Measurements from ENCODE around the gene TMEM178A. TPM values are rescaled to one million over a fixed set of nuclear protein-coding genes. Genes with fewer than 3 reads are reported as not detected.

The TMEM178A gene
- polyA plus RNA-seq, 1 donor from 2014 or later, result 31.8 TPM

DNA sequence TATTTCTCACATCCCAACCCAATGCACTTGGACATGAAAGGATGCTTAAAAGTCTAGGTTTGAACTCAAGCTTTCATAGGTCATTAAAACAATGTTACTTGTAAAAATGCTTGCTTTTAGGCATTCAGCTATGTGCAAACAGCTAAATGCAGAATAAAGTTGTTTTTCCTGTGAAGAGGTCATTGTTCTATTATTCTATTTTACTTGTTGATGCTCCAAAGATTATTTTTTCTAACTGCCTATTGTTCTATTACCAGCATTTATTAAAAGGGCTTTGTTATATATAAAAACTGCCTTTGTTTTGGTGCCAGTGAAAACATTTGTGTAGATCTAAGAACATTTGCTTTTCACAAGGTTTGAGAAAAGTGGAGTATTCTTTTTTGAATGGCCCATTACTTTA lies 49.4 kb downstream of the TMEM178A start:
- TF ChIP-seq CTCF (IDR thresholded peaks at IDR 0.05; ENCODE audit: poor library complexity, severe bottlenecking), result no peak
- TF ChIP-seq MXI1 (conservative IDR thresholded peaks at IDR 0.05; ENCODE audit: poor library complexity, severe bottlenecking), result no peak
- no peak for TF ChIP-seq SMC3 (conservative IDR thresholded peaks at IDR 0.05; ENCODE audit: poor library complexity)
- TF ChIP-seq EP300 (conservative IDR thresholded peaks at IDR 0.05; ENCODE audit: poor library complexity, severe bottlenecking), result no peak
- TF ChIP-seq REST (IDR thresholded peaks at IDR 0.05; ENCODE audit: borderline replicate concordance), result no peak
- TF ChIP-seq TAF1 (IDR thresholded peaks at IDR 0.05; ENCODE audit: low read depth), result no peak
- TF ChIP-seq EZH2 (IDR thresholded peaks at IDR 0.05; ENCODE audit: borderline replicate concordance, insufficient read depth, low read length, poor library complexity, severe bottlenecking), result no peak
- TF ChIP-seq POLR2AphosphoS5 (IDR thresholded peaks at IDR 0.05), result no peak
- no peak for TF ChIP-seq RAD21 (conservative IDR thresholded peaks at IDR 0.05)
- Histone ChIP-seq H3K27me3 (ENCODE audit: insufficient read depth, low read depth, low read length) (no peaks in the 10 kb centered on the region), H3K36me3 (ENCODE audit: insufficient read depth, low read length) (no peaks in the 10 kb centered on the region), H2AFZ (ENCODE audit: low read depth, low read length) (no peak overlapping the region), H3K79me2 (replicated peaks; ENCODE audit: insufficient read depth, low read length) (no peaks in the 10 kb centered on the region), H3K27ac (ENCODE audit: low read length) (no peak overlapping the region), H3K4me2 (ENCODE audit: low read length) (no peak overlapping the region), H3K4me3 (ENCODE audit: low read length) (no peak overlapping the region), H3F3A (ENCODE audit: insufficient read depth, low read length, poor library complexity, severe bottlenecking) (no peaks in the 10 kb centered on the region), H3K9me2 (ENCODE audit: insufficient read depth, low read length) (no peaks in the 10 kb centered on the region), H3K9me3 (ENCODE audit: low read length) (no peaks in the 10 kb centered on the region), H4K20me1 (ENCODE audit: insufficient read depth) (no peaks in the 10 kb centered on the region), H3K9ac (ENCODE audit: low read length) (no peak overlapping the region)

GRCh38 chr2:39715822-39716221 lies 50.1 kb downstream of the TMEM178A start:
- Histone ChIP-seq H3K9me2 (ENCODE audit: insufficient read depth, low read length) (no peaks in the 10 kb centered on the region), H4K20me1 (ENCODE audit: insufficient read depth) (no peaks in the 10 kb centered on the region), H3K4me2 (ENCODE audit: low read length) (no peak overlapping the region), H3F3A (ENCODE audit: insufficient read depth, low read length, poor library complexity, severe bottlenecking) (no peaks in the 10 kb centered on the region), H3K4me3 (ENCODE audit: low read length) (no peak overlapping the region), H3K9me3 (ENCODE audit: low read length) (no peaks in the 10 kb centered on the region), H3K27me3 (ENCODE audit: insufficient read depth, low read depth, low read length) (no peaks in the 10 kb centered on the region), H2AFZ (ENCODE audit: low read depth, low read length) (no peak overlapping the region), H3K79me2 (replicated peaks; ENCODE audit: insufficient read depth, low read length) (no peaks in the 10 kb centered on the region), H3K9ac (ENCODE audit: low read length) (no peak overlapping the region), H3K36me3 (ENCODE audit: insufficient read depth, low read length) (no peaks in the 10 kb centered on the region), H3K27ac (ENCODE audit: low read length) (no peak overlapping the region)
- TF ChIP-seq CTCF (IDR thresholded peaks at IDR 0.05; ENCODE audit: poor library complexity, severe bottlenecking), result no peak
- no peak for TF ChIP-seq SMC3 (conservative IDR thresholded peaks at IDR 0.05; ENCODE audit: poor library complexity)
- no peak for TF ChIP-seq TAF1 (IDR thresholded peaks at IDR 0.05; ENCODE audit: low read depth)
- no peak for TF ChIP-seq EZH2 (IDR thresholded peaks at IDR 0.05; ENCODE audit: borderline replicate concordance, insufficient read depth, low read length, poor library complexity, severe bottlenecking)
- TF ChIP-seq POLR2AphosphoS5 (IDR thresholded peaks at IDR 0.05), result no peak
- TF ChIP-seq MXI1 (conservative IDR thresholded peaks at IDR 0.05; ENCODE audit: poor library complexity, severe bottlenecking), result no peak
- no peak for TF ChIP-seq RAD21 (conservative IDR thresholded peaks at IDR 0.05)
- TF ChIP-seq EP300 (conservative IDR thresholded peaks at IDR 0.05; ENCODE audit: poor library complexity, severe bottlenecking), result no peak
- TF ChIP-seq REST (IDR thresholded peaks at IDR 0.05; ENCODE audit: borderline replicate concordance), result no peak
